Lung (tissue), 16 donors: ENCODE results near the gene SLC46A1. TPM values are rescaled to one million over a fixed set of nuclear protein-coding genes. Genes with fewer than 3 reads are reported as not detected.

Experiments
- ATAC-seq: fragments of 200-7000 bp; cut with Tn5 transposase; one replicate; pipeline ENCODE4 v1.9.1; 2020; ENCODE audit warnings: moderate number of reproducible peaks; ENCODE audit not compliant: insufficient read depth, low FRiP score
- DNase-seq, 3 donors: peaks; one replicate each; pipeline ENCODE4 v3.0.0-alpha.2; 2013 to 2017
- H3K27ac ChIP-seq, 2 donors: one replicate each; pipeline ENCODE4 v1.5.1; 2013; ENCODE audit warnings: mild to moderate bottlenecking in 2 of 2, moderate library complexity in 2 of 2, control low read depth in 1 of 2, inconsistent platforms in 1 of 2, low read depth in 1 of 2, low read length in 1 of 2
- H3K27me3 ChIP-seq, 3 donors: one replicate each; pipeline ENCODE4 v1.5.1; 2013; ENCODE audit warnings: low read length in 2 of 3; ENCODE audit not compliant: control insufficient read depth in 3 of 3, insufficient read depth in 3 of 3
- H3K36me3 ChIP-seq, 4 donors: one replicate each; pipeline ENCODE4 v1.5.1; 2013; ENCODE audit warnings: low read length in 4 of 4, mild to moderate bottlenecking in 1 of 4, moderate library complexity in 1 of 4; ENCODE audit not compliant: control insufficient read depth in 4 of 4, insufficient read depth in 4 of 4
- H3K4me1 ChIP-seq, 5 donors: one replicate each; pipeline ENCODE4 v1.5.1; 2013; ENCODE audit warnings: low read length in 5 of 5, mild to moderate bottlenecking in 2 of 5, moderate library complexity in 1 of 5; ENCODE audit not compliant: control insufficient read depth in 5 of 5, insufficient read depth in 5 of 5
- H3K4me3 ChIP-seq: one replicate; pipeline ENCODE4 v1.5.1; 2013; ENCODE audit warnings: mild to moderate bottlenecking, control low read depth, moderate library complexity
- H3K9ac ChIP-seq, 2 donors: one replicate each; pipeline ENCODE4 v1.5.1; 2013; ENCODE audit warnings: low read length in 2 of 2, control low read depth in 1 of 2; ENCODE audit not compliant: insufficient read depth in 1 of 2
- H3K9me3 ChIP-seq, 4 donors: one replicate each; pipeline ENCODE4 v1.5.1; 2013; ENCODE audit warnings: low read length in 3 of 4, mild to moderate bottlenecking in 1 of 4, moderate library complexity in 1 of 4; ENCODE audit not compliant: control insufficient read depth in 4 of 4, insufficient read depth in 3 of 4
- WGBS, 2 donors: extraction: QIAGEN DNeasy Blood & Tissue Kit; methylation state at CpG; one replicate each; pipeline ENCODE4 v1.1.7; 2013; 5-methylcytosine and 5-hydroxymethylcytosine counted together
- long read RNA-seq, 5 donors: transcript quantifications; one replicate each; lab custom pipeline, GENCODE V29; 2026
- polyA plus RNA-seq, 2 donors: library from polyadenylated mRNA; stranded (reverse); fragments of 200-250 nt; gene quantifications; one replicate each; pipeline ENCODE4 v1.2.1, GENCODE V29; 2013
- total RNA-seq, 2 donors: library from RNA; depleted of rRNA in 1 of 2; stranded (reverse); fragments of >200 nt in 1 of 2; gene quantifications; one replicate each; pipeline ENCODE4 v1.2.1, GENCODE V29; 2014 to 2021
- TF ChIP-seq, protein P1 (sequence below): IDR thresholded peaks from 2 replicates; pipeline ENCODE4 v1.5.1; 2012; ENCODE audit warnings: mild to moderate bottlenecking; ENCODE audit errors: control extremely low read depth, extremely low read depth
- donor health status: control.
- donor health status: control.
- donor health status: Bipolar disorder and iron deficiency.
- donor health status: healthy.
- donor health status: DM: yes; HTN: yes; CAD: no.

The SLC46A1 gene
- total RNA-seq (10 to 100 TPM in 1 of 2 donors, 1 to 10 TPM in 1; 4.6 to 23.8 TPM), polyA plus RNA-seq (10 to 100 TPM in 1 of 2 donors, 1 to 10 TPM in 1; 8.6 to 10.2 TPM)
- long read RNA-seq, donor 1, transcript SLC46A1-209 (1 exons, 528 nt) = major isoform, 6 of 6 reads
- long read RNA-seq, donor 1, partial matches to known transcripts = 0 of 6 reads
- long read RNA-seq, donor 1, other reads (novel, unspliced or antisense) = 0 of 6 reads
- long read RNA-seq, donor 2, full-length matches to known transcripts = 10 of 10 reads
- long read RNA-seq, donor 2, partial matches to known transcripts = 0 of 10 reads
- long read RNA-seq, donor 2, other reads (novel, unspliced or antisense) = 0 of 10 reads
- long read RNA-seq, donor 3, full-length matches to known transcripts = 5 of 5 reads
- long read RNA-seq, donor 3, partial matches to known transcripts = 0 of 5 reads
- long read RNA-seq, donor 3, other reads (novel, unspliced or antisense) = 0 of 5 reads
- long read RNA-seq, donor 4, transcript SLC46A1-209 (1 exons, 528 nt) = major isoform, 8 of 8 reads
- long read RNA-seq, donor 4, partial matches to known transcripts = 0 of 8 reads
- long read RNA-seq, donor 4, other reads (novel, unspliced or antisense) = 0 of 8 reads
- long read RNA-seq, donor 5, transcript SLC46A1-209 (1 exons, 528 nt) = major isoform, 9 of 9 reads
- long read RNA-seq, donor 5, partial matches to known transcripts = 0 of 9 reads
- long read RNA-seq, donor 5, other reads (novel, unspliced or antisense) = 0 of 9 reads

DNA sequence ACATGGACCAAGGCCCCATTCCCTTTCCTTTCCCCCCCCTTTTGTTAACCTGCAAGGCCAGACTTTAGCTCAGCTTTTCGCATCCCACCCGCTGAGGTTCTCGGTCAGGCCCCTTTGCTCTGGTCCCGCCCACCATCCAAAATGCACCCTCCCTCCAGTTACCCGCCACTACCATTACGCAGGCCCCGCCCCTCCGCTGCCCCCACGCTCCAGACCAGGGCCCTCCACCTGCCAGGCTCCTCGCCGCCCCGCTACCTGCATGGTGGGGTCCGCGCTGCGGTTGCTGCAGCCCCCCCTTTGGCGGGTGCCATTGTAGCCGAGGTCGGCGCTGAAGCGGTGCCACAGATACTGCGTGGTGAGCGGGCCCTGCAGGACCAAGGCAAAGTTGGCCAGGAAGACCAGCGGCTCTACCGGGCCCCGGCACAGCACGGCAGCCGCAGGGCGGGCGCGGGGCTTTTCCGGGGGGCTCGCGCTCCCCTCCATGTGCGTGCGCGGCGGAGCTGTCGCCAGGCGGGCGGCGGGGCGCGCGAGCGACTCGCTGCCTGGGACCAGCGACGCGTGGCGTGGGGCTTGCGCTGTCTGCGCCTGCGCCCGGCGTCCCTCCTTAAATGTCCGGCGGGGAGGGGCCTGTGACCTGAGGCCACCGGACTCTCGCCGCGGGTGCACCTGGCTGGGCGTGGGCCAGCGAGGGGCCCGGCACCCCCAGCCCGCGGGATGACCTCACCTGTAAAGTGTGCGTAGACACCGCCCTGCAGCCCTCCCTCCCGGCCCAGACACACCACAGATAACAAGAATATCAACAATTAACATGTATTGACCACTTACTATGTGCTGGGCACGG is at the start of gene SLC46A1:
SLC46A1 (minus strand) TSS at position 581 of the 841 bp plus-strand sequence; CDS start at position 483, 98 bp downstream.
- 1% methylated on average over 66 to 70 of the region's 70 CpGs for WGBS, 2 donors
- Histone ChIP-seq H3K4me3 (peak within 1 kb of the TSS; percentile 64), H3K9ac (peak within 1 kb of the TSS; percentile 36 to 39), H3K9me3 (peaks cover 0 to 2% (median 0%) of the 10 kb centered on the region in 4 donors), H3K36me3 (peaks cover 0 to 5% (median 1%) of the 10 kb centered on the region in 4 donors), H3K27me3 (peaks cover 0 to 2% (median 0%) of the 10 kb centered on the region in 3 donors), H3K4me1 (peaks cover 0 to 8% (median 3%) of the 10 kb centered on the region in 5 donors), H3K27ac (peak within 1 kb of the TSS in 1 of 2 donors; percentile 44)
- TF ChIP-seq, protein P1, sequence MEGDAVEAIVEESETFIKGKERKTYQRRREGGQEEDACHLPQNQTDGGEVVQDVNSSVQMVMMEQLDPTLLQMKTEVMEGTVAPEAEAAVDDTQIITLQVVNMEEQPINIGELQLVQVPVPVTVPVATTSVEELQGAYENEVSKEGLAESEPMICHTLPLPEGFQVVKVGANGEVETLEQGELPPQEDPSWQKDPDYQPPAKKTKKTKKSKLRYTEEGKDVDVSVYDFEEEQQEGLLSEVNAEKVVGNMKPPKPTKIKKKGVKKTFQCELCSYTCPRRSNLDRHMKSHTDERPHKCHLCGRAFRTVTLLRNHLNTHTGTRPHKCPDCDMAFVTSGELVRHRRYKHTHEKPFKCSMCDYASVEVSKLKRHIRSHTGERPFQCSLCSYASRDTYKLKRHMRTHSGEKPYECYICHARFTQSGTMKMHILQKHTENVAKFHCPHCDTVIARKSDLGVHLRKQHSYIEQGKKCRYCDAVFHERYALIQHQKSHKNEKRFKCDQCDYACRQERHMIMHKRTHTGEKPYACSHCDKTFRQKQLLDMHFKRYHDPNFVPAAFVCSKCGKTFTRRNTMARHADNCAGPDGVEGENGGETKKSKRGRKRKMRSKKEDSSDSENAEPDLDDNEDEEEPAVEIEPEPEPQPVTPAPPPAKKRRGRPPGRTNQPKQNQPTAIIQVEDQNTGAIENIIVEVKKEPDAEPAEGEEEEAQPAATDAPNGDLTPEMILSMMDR = no peak
- peak; percentile 45 to 60 (median 50) for DNase-seq
- ATAC-seq = peak; percentile 72

DNA sequence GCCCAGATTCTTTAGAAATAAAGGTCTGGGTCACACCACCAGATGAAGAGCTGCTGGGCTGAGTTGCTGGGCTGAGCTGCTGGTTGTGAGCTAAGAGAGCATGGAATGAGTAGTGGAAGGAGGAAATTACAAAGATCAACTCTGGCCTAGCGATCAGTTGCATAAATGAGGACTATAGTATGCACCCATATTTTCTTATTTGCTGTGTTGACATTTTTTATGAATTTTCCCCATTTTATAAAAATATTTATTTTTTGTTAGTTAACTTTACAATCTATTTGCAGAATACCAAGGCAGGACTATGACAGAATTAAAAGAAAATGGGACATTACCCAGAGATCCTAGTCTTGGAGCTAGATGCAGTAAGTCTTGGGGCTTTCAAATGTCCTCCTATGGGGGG is 43.8 kb upstream of the SLC46A1 start:
- Histone ChIP-seq H3K36me3 (no peaks in the 10 kb centered on the region), H3K9me3 (no peaks in the 10 kb centered on the region), H3K27ac (no peak overlapping the region), H3K27me3 (no peaks in the 10 kb centered on the region), H3K4me1 (no peaks in the 10 kb centered on the region), H3K4me3 (no peak overlapping the region), H3K9ac (no peak overlapping the region)
- 40 to 80% methylated on average over 1 of the region's 1 CpG for WGBS, 2 donors
- ATAC-seq (no peak), DNase-seq (no peak)
- TF ChIP-seq, protein P1 = no peak

DNA sequence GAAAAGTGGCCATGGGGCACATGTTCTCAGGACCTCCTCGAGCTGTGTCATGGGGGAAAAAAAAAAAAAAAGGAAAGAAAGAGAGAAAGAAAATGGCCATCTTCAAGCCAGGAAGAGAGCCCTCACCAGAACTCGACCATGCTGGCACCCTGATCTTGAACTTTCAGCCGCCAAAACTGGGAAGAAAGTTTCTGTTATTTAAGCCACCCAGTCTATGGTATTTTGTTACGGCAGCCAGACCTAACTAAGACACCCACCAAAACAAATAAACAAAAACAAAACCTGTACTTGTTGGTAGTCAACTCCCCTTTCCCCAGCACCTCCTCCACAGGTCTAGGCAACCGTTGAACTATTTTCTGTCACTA is 41.4 kb upstream of the SLC46A1 start:
- no peaks in the 10 kb centered on the region for H3K9me3 ChIP-seq
- no peaks in the 10 kb centered on the region for H3K36me3 ChIP-seq
- H3K27ac ChIP-seq = no peak overlapping the region
- no peak for ATAC-seq
- TF ChIP-seq, protein P1 = no peak
- H3K4me3 ChIP-seq = no peak overlapping the region
- no peaks in the 10 kb centered on the region for H3K27me3 ChIP-seq
- H3K9ac ChIP-seq = no peak overlapping the region
- no peak for DNase-seq
- 75 to 81% methylated on average over 5 of the region's 5 CpGs for WGBS, 2 donors
- H3K4me1 ChIP-seq = no peaks in the 10 kb centered on the region
